IMR-90 (cell line): ENCODE data around the gene PTPRN2. TPM values are rescaled to one million over a fixed set of nuclear protein-coding genes. Genes with fewer than 3 reads are reported as not detected.

Source experiments
- ATAC-seq: fragments of 200-7000 bp; cut with Tn5 transposase; 2 replicates; pipeline ENCODE4 v1.9.1; 2020; ENCODE audit warnings: low read depth, mild to moderate bottlenecking, moderate library complexity
- BruUV-seq: library from RNA; stranded (reverse); fragments of 400-500 nt; replicated peaks from 2 replicates; lab custom pipeline; 2021; lab: Mats Ljungman, UMichigan
- CTCF ChIA-PET: fragments of 300-600 bp; formaldehyde crosslinking; extraction: SDS; loops from one replicate; lab custom pipeline; 2021; ENCODE audit warnings: antibody characterized with exemption; lab: Yijun Ruan, JAX
- POLR2A ChIA-PET: fragments of 300-600 bp; sonication (Branson Sonifier 250); formaldehyde crosslinking; loops from one replicate; lab custom pipeline; 2022; ENCODE audit warnings: antibody characterized with exemption; ENCODE audit not compliant: unreplicated experiment; lab: Charles Lee
- DNase-seq: peaks from one replicate; pipeline ENCODE4 v3.0.0; 2013
- H2AFZ ChIP-seq: replicated peaks from 2 replicates; pipeline ENCODE3; 2013; ENCODE audit warnings: low read length, mild to moderate bottlenecking; ENCODE audit not compliant: poor library complexity
- H2AK5ac ChIP-seq: 2 replicates; pipeline ENCODE4 v1.6.1; 2013; ENCODE audit warnings: low read depth, low read length, inconsistent platforms
- H2AK9ac ChIP-seq: replicated peaks from 2 replicates; pipeline ENCODE3; 2013; ENCODE audit warnings: mild to moderate bottlenecking, low read depth, low read length, moderate library complexity; ENCODE audit not compliant: poor library complexity
- H2BK120ac ChIP-seq: 2 replicates; pipeline ENCODE4 v1.6.1; 2013; ENCODE audit warnings: low read depth, low read length, inconsistent platforms
- H2BK15ac ChIP-seq: 3 replicates; pipeline ENCODE4 v1.6.1; 2013; ENCODE audit warnings: low read depth, low read length, inconsistent platforms
- H2BK20ac ChIP-seq: 2 replicates; pipeline ENCODE4 v1.6.1; 2013; ENCODE audit warnings: low read depth, mild to moderate bottlenecking, inconsistent platforms, low read length, moderate library complexity
- H2BK5ac ChIP-seq: 2 replicates; pipeline ENCODE4 v1.6.1; 2013; ENCODE audit warnings: mild to moderate bottlenecking, low read depth, low read length, inconsistent platforms; ENCODE audit not compliant: poor library complexity, severe bottlenecking
- H3K14ac ChIP-seq: replicated peaks from 2 replicates; pipeline ENCODE4 v1.6.1; 2013; ENCODE audit warnings: low read depth, low read length, inconsistent platforms
- H3K18ac ChIP-seq: 2 replicates; pipeline ENCODE4 v1.6.1; 2013; ENCODE audit warnings: low read depth, low read length, control low read depth
- H3K23ac ChIP-seq: 2 replicates; pipeline ENCODE4 v1.6.1; 2013; ENCODE audit warnings: low read depth, low read length, inconsistent platforms
- H3K27ac ChIP-seq: 2 replicates; pipeline ENCODE4 v1.5.1; 2013; ENCODE audit warnings: mild to moderate bottlenecking, control low read depth, low read length; ENCODE audit not compliant: insufficient read depth
- H3K27me3 ChIP-seq: 2 replicates; pipeline ENCODE4 v1.6.1; 2013; ENCODE audit warnings: low read length; ENCODE audit not compliant: control insufficient read depth, insufficient read depth
- H3K36me3 ChIP-seq: 2 replicates; pipeline ENCODE4 v1.6.1; 2013; ENCODE audit warnings: low read length, mixed read lengths; ENCODE audit not compliant: control insufficient read depth, insufficient read depth
- H3K4ac ChIP-seq: 2 replicates; pipeline ENCODE4 v1.6.1; 2013; ENCODE audit warnings: low read depth, low read length, inconsistent platforms
- H3K4me1 ChIP-seq: 2 replicates; pipeline ENCODE4 v1.6.1; 2013; ENCODE audit warnings: low read length, mixed read lengths; ENCODE audit not compliant: control insufficient read depth, insufficient read depth
- H3K4me2 ChIP-seq: 2 replicates; pipeline ENCODE4 v1.6.1; 2013; ENCODE audit warnings: low read depth, mild to moderate bottlenecking, control low read depth, low read length, moderate library complexity
- H3K4me3 ChIP-seq: 2 replicates; pipeline ENCODE4 v1.5.1; 2013; ENCODE audit warnings: low read depth, mild to moderate bottlenecking, control low read depth, low read length, moderate library complexity; ENCODE audit not compliant: insufficient read depth
- H3K56ac ChIP-seq: 2 replicates; pipeline ENCODE4 v1.6.1; 2013; ENCODE audit warnings: low read length, inconsistent platforms; ENCODE audit not compliant: insufficient read depth; ENCODE audit errors: extremely low read depth
- H3K79me1 ChIP-seq, 2 experiments: 2 replicates each; pipeline ENCODE4 v1.6.1; 2013; ENCODE audit warnings: low read length in 2 of 2, inconsistent platforms in 1 of 2, low read depth in 1 of 2
- H3K9ac ChIP-seq: 2 replicates; pipeline ENCODE4 v1.6.1; 2013; ENCODE audit warnings: low read depth, low read length, control low read depth
- H3K9me1 ChIP-seq: 2 replicates; pipeline ENCODE4 v1.6.1; 2013; ENCODE audit warnings: low read length, inconsistent platforms; ENCODE audit not compliant: insufficient read depth
- H3K9me3 ChIP-seq: 2 replicates; pipeline ENCODE4 v1.6.1; 2013; ENCODE audit warnings: low read length; ENCODE audit not compliant: control insufficient read depth, insufficient read depth
- H4K20me1 ChIP-seq: 2 replicates; pipeline ENCODE4 v1.6.1; 2013; ENCODE audit warnings: low read length, inconsistent platforms; ENCODE audit not compliant: insufficient read depth
- H4K5ac ChIP-seq: 2 replicates; pipeline ENCODE4 v1.6.1; 2013; ENCODE audit warnings: mild to moderate bottlenecking, low read depth, low read length, control low read depth
- H4K8ac ChIP-seq, 2 experiments: 2 replicates each; pipeline ENCODE4 v1.6.1; 2013; ENCODE audit warnings: low read depth in 2 of 2, low read length in 2 of 2, control low read depth in 1 of 2, inconsistent platforms in 1 of 2
- H4K91ac ChIP-seq: 2 replicates; pipeline ENCODE4 v1.6.1; 2013; ENCODE audit warnings: low read depth, low read length, inconsistent platforms; ENCODE audit not compliant: insufficient read depth
- POLR2A ChIP-seq: IDR thresholded peaks from 2 replicates; pipeline ENCODE4 v1.6.1; 2012; ENCODE audit warnings: mild to moderate bottlenecking, low read depth, low read length
- WGBS, 2 experiments: methylation state at CpG; one replicate each; pipeline versions ENCODE4 v1.1.5 to v1.1.7; 2013; ENCODE audit warnings: missing lambda C conversion rate in 2 of 2; ENCODE audit not compliant: insufficient read length in 1 of 2; ENCODE audit errors: extremely low coverage in 2 of 2; 5-methylcytosine and 5-hydroxymethylcytosine counted together
- dilution Hi-C: fragments of 300-500 bp; cut with HindIII; formaldehyde crosslinking; loops from one replicate; pipeline ENCODE4 v1.14.3; 2018; ENCODE audit warnings: low sequenced_read_pairs; ENCODE audit not compliant: unreplicated experiment
- in situ Hi-C: fragments of 300-500 bp; cut with MboI; formaldehyde crosslinking; loops from 3 replicates; pipeline ENCODE4 v1.14.3; 2019; ENCODE audit warnings: low sequenced_read_pairs, inconsistent platforms, mixed read lengths
- intact Hi-C: fragments of 100-400 bp; cut with micrococcal nuclease; formaldehyde crosslinking; loops from 2 replicates; pipeline ENCODE4 v1.10.0; 2022
- polyA plus RNA-seq, 3 experiments: library from polyadenylated mRNA; depleted of rRNA; stranded (reverse); fragments of >200 nt; gene quantifications; 2 replicates each; pipeline ENCODE4 v1.2.3, GENCODE V29; 2012; ENCODE audit warnings: low replicate concordance in 1 of 3
- total RNA-seq: library from RNA; depleted of rRNA; stranded (reverse); fragments of >200 nt; gene quantifications from 2 replicates; pipeline ENCODE4 v1.2.3, GENCODE V29; 2012

The PTPRN2 gene
- total and polyA plus RNA-seq, 2 of the 4 experiments (the other 2 are of a cell fraction): 0.03 TPM; not detected in 1

DNA sequence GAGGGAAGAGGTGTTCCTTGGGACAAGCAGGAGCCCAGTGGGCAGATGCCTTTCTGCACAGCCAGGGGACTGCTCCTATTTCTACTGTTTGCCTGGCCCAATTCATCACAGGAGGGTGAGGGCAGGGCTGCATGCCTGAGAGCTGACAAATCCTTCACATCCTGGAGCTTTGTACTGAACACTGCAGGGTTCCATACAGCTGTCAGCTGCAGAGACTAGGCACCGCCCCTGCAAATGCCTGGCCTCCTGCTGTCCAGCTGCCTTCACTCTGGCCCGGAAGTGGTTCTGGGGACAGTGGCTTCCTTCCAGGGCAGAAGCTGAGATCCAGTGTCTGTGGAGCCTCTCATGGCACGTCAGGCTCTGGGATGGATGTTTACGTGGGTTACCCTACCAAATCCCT lies 780.1 kb downstream of the PTPRN2 start:
- H3K4ac ChIP-seq: no peak overlapping the region
- intact Hi-C loops: no loop called here
- H3K23ac ChIP-seq: no peak overlapping the region
- H3K9me1 ChIP-seq: no peaks in the 10 kb centered on the region
- no peak overlapping the region for H2BK5ac ChIP-seq
- no peak overlapping the region for H3K4me3 ChIP-seq
- ATAC-seq: no peak
- no peak overlapping the region for H3K9ac ChIP-seq
- H2BK20ac ChIP-seq: no peak overlapping the region
- no peak overlapping the region for H3K18ac ChIP-seq
- H3K27me3 ChIP-seq: no peaks in the 10 kb centered on the region
- H4K5ac ChIP-seq: no peak overlapping the region
- ChIA-PET POLR2A (no interaction called here), CTCF (no interaction called here)
- H4K91ac ChIP-seq: no peak overlapping the region
- WGBS, 2 experiments: 61% methylated on average over 2 of the region's 4 CpGs; no CpG with 5 or more reads in 1 of the 2 experiments
- DNase-seq: no peak
- H2BK120ac ChIP-seq: no peak overlapping the region
- H4K8ac ChIP-seq: no peak overlapping the region
- no peaks in the 10 kb centered on the region for H3K79me1 ChIP-seq
- H3K9me3 ChIP-seq: peaks cover 56% of the 10 kb centered on the region
- no peak overlapping the region for H3K14ac ChIP-seq
- dilution Hi-C loops: no loop called here
- no peak overlapping the region for H3K56ac ChIP-seq
- TF ChIP-seq POLR2A: no peak
- no peak overlapping the region for H2AK9ac ChIP-seq
- BruUV-seq: no TSS peak
- no peak overlapping the region for H2AFZ ChIP-seq
- no peaks in the 10 kb centered on the region for H3K4me1 ChIP-seq
- in situ Hi-C loops: no loop called here
- H3K27ac ChIP-seq: no peak overlapping the region
- no peak overlapping the region for H2BK15ac ChIP-seq
- no peak overlapping the region for H3K4me2 ChIP-seq
- no peaks in the 10 kb centered on the region for H4K20me1 ChIP-seq
- H3K36me3 ChIP-seq: no peaks in the 10 kb centered on the region
- no peak overlapping the region for H2AK5ac ChIP-seq
